ENCODE results near the gene RPTOR.

GRCh38 chr17:81011951-81012350 lies 467.3 kb downstream of the RPTOR start:
- TF ChIP-seq RARB (CRISPR knock-in tag; IDR thresholded peaks at IDR 0.05), result no peak
- TF ChIP-seq ZNF70 (CRISPR knock-in tag; IDR thresholded peaks at IDR 0.05), result no peak
- TF ChIP-seq SNAI2 (CRISPR knock-in tag; IDR thresholded peaks at IDR 0.05), result no peak
- no peak for TF ChIP-seq PATZ1 (CRISPR knock-in tag; IDR thresholded peaks at IDR 0.05; ENCODE audit: borderline replicate concordance)
- TF ChIP-seq TCF4 (CRISPR knock-in tag; IDR thresholded peaks at IDR 0.05; ENCODE audit: borderline replicate concordance), result no peak
- no peak for TF ChIP-seq ZFP3 (CRISPR knock-in tag; IDR thresholded peaks at IDR 0.05)
- TF ChIP-seq TOX (CRISPR knock-in tag; IDR thresholded peaks at IDR 0.05; ENCODE audit: borderline replicate concordance), result no peak
- no peak for TF ChIP-seq ARNTL (CRISPR knock-in tag; IDR thresholded peaks at IDR 0.05; ENCODE audit: borderline replicate concordance, low read depth)
- no peak for TF ChIP-seq ZFP30 (CRISPR knock-in tag; IDR thresholded peaks at IDR 0.05)
- no peak for TF ChIP-seq ZNF8 (CRISPR knock-in tag; IDR thresholded peaks at IDR 0.05)

Data from SK-N-SH treated with all-trans-retinoic acid at 6 μM for 48 hours (cell line).